K562 (cell line): ENCODE data around the gene FARP2. TPM values are rescaled to one million over a fixed set of nuclear protein-coding genes. Genes with fewer than 3 reads are reported as not detected.

Source experiments
- CBX2 ChIP-seq: fragments of 200-600 bp; sonication (generic); IDR thresholded peaks from one replicate; pipeline ENCODE4 v1.6.1; 2012; ENCODE audit warnings: mild to moderate bottlenecking, low read length, inconsistent platforms; ENCODE audit not compliant: insufficient read depth, poor library complexity, severe bottlenecking
- DDX20 ChIP-seq: fragments of 450-650 bp; IDR thresholded peaks from 2 replicates; pipeline ENCODE4 v1.6.1; 2016; ENCODE audit warnings: missing genetic modification characterization, low read depth, mild to moderate bottlenecking, missing compliant biosample characterization, moderate library complexity
- FOXJ3 ChIP-seq: sonication (generic); formaldehyde crosslinking; IDR thresholded peaks from 2 replicates; pipeline ENCODE4 v1.4.0; 2020; ENCODE audit warnings: mild to moderate bottlenecking, missing genetic modification reagents
- GABPB2 ChIP-seq: fragments of 250-450 bp; sonication (Bioruptor Pico); conservative IDR thresholded peaks from 2 replicates; pipeline ENCODE4 v1.5.1; 2021; ENCODE audit warnings: mild to moderate bottlenecking
- HINFP ChIP-seq: fragments of 450-650 bp; conservative IDR thresholded peaks from 2 replicates; pipeline ENCODE4 v1.6.1; 2016; ENCODE audit warnings: missing genetic modification characterization, low read depth, mild to moderate bottlenecking, control low read depth, missing compliant biosample characterization
- MIER1 ChIP-seq: fragments of 450-650 bp; IDR thresholded peaks from 2 replicates; pipeline ENCODE4 v1.6.1; 2016; ENCODE audit warnings: antibody characterized with exemption, mild to moderate bottlenecking, low read depth
- NFE2L1 ChIP-seq: fragments of 450-650 bp; IDR thresholded peaks from 2 replicates; pipeline ENCODE4 v1.6.1; 2016; ENCODE audit warnings: missing genetic modification characterization, low read depth, mild to moderate bottlenecking, missing compliant biosample characterization, moderate library complexity, borderline replicate concordance
- RBM39 ChIP-seq: fragments of 200-400 bp; formaldehyde crosslinking; optimal IDR thresholded peaks from 2 replicates; pipeline ENCODE3; 2018; ENCODE audit warnings: low read depth, low read length
- SMARCE1 ChIP-seq: fragments of 450-650 bp; IDR thresholded peaks from 2 replicates; pipeline ENCODE4 v1.7.1; 2016; ENCODE audit warnings: mild to moderate bottlenecking
- SP2 ChIP-seq: IDR thresholded peaks from 2 replicates; pipeline ENCODE4 v1.6.1; 2011; ENCODE audit warnings: mild to moderate bottlenecking, low read depth, low read length, moderate library complexity; ENCODE audit not compliant: poor library complexity, severe bottlenecking; ENCODE audit errors: extremely low read depth
- ZNF280B ChIP-seq: fragments of 250-450 bp; sonication (Bioruptor Pico); IDR thresholded peaks from 2 replicates; pipeline ENCODE4 v1.5.1; 2021; ENCODE audit warnings: mild to moderate bottlenecking
- polyA plus RNA-seq, 8 experiments: library from polyadenylated mRNA; depleted of rRNA in 4 of 8; stranded (reverse) in 5 of 8; unstranded in 3 of 8; fragments of >200 nt; fragmentation: Nextera tagmentation in 2 of 8; fragmentation: Illumina TruSeq in 1 of 8; extraction: Ambion mirVana in 2 of 8; extraction: Trizol in 1 of 8; gene quantifications; 2 replicates each; pipeline versions ENCODE4 v1.2.1 to v1.2.3, GENCODE V29; 2011 to 2014; ENCODE audit warnings: inconsistent platforms in 1 of 8, missing spikeins in 1 of 8
- total RNA-seq, 7 experiments: library from RNA; depleted of rRNA in 6 of 7; stranded (reverse); fragments of >200 nt in 6 of 7; fragmentation: Illumina TruSeq in 2 of 7; extraction: Trizol in 2 of 7; gene quantifications; 2 replicates each; pipeline versions ENCODE4 v1.2.1 to v1.2.3, GENCODE V29; 2011 to 2021; ENCODE audit warnings: low replicate concordance in 1 of 7
- TF ChIP-seq, protein P1 (sequence below): fragments of 450-650 bp; IDR thresholded peaks from 2 replicates; pipeline ENCODE4 v1.6.1; 2016; ENCODE audit warnings: borderline replicate concordance
- TF ChIP-seq, protein P2 (sequence below): sonication (generic); formaldehyde crosslinking; IDR thresholded peaks from 2 replicates; pipeline ENCODE4 v1.8.1; 2023; ENCODE audit warnings: mild to moderate bottlenecking, missing genetic modification reagents
- TF ChIP-seq, protein P3 (sequence below): fragments of 450-650 bp; conservative IDR thresholded peaks from 2 replicates; pipeline ENCODE4 v1.6.1; 2016; ENCODE audit warnings: missing genetic modification characterization, low read depth, mild to moderate bottlenecking, missing compliant biosample characterization, moderate library complexity
- TF ChIP-seq, protein P4 (sequence below): fragments of 450-650 bp; IDR thresholded peaks from 2 replicates; pipeline ENCODE4 v1.7.0; 2016; ENCODE audit warnings: borderline replicate concordance

Gene FARP2
- total and polyA plus RNA-seq, 9 of the 15 experiments (the other 6 are each of a cell fraction or from before 2014, with no cell fraction given): 4.1 to 38.1 (median 21.1) TPM

GRCh38 chr2:241315093-241315878 lies 40.8 kb upstream of the FARP2 start, which contains the start of gene HDLBP (continued):
- TF ChIP-seq ZNF280B (CRISPR knock-in tag) (no peak), FOXJ3 (CRISPR knock-in tag) (no peak), GABPB2 (CRISPR knock-in tag) (no peak), SMARCE1 (no peak; the same call in 1 of the 2 replicates), MIER1 (no peak), HINFP (tag) (no peak), NFE2L1 (tag) (no peak), SP2 (peak; percentile 66), CBX2 (no peak), RBM39 (no peak), DDX20 (tag) (no peak)
- TF ChIP-seq, protein P1, sequence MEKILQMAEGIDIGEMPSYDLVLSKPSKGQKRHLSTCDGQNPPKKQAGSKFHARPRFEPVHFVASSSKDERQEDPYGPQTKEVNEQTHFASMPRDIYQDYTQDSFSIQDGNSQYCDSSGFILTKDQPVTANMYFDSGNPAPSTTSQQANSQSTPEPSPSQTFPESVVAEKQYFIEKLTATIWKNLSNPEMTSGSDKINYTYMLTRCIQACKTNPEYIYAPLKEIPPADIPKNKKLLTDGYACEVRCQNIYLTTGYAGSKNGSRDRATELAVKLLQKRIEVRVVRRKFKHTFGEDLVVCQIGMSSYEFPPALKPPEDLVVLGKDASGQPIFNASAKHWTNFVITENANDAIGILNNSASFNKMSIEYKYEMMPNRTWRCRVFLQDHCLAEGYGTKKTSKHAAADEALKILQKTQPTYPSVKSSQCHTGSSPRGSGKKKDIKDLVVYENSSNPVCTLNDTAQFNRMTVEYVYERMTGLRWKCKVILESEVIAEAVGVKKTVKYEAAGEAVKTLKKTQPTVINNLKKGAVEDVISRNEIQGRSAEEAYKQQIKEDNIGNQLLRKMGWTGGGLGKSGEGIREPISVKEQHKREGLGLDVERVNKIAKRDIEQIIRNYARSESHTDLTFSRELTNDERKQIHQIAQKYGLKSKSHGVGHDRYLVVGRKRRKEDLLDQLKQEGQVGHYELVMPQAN: peak; percentile 68; the same call in 1 of the 2 replicates
- TF ChIP-seq, protein P2, sequence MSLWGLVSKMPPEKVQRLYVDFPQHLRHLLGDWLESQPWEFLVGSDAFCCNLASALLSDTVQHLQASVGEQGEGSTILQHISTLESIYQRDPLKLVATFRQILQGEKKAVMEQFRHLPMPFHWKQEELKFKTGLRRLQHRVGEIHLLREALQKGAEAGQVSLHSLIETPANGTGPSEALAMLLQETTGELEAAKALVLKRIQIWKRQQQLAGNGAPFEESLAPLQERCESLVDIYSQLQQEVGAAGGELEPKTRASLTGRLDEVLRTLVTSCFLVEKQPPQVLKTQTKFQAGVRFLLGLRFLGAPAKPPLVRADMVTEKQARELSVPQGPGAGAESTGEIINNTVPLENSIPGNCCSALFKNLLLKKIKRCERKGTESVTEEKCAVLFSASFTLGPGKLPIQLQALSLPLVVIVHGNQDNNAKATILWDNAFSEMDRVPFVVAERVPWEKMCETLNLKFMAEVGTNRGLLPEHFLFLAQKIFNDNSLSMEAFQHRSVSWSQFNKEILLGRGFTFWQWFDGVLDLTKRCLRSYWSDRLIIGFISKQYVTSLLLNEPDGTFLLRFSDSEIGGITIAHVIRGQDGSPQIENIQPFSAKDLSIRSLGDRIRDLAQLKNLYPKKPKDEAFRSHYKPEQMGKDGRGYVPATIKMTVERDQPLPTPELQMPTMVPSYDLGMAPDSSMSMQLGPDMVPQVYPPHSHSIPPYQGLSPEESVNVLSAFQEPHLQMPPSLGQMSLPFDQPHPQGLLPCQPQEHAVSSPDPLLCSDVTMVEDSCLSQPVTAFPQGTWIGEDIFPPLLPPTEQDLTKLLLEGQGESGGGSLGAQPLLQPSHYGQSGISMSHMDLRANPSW: no peak
- TF ChIP-seq, protein P3, sequence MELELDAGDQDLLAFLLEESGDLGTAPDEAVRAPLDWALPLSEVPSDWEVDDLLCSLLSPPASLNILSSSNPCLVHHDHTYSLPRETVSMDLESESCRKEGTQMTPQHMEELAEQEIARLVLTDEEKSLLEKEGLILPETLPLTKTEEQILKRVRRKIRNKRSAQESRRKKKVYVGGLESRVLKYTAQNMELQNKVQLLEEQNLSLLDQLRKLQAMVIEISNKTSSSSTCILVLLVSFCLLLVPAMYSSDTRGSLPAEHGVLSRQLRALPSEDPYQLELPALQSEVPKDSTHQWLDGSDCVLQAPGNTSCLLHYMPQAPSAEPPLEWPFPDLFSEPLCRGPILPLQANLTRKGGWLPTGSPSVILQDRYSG (tag): no peak
- TF ChIP-seq, protein P4, sequence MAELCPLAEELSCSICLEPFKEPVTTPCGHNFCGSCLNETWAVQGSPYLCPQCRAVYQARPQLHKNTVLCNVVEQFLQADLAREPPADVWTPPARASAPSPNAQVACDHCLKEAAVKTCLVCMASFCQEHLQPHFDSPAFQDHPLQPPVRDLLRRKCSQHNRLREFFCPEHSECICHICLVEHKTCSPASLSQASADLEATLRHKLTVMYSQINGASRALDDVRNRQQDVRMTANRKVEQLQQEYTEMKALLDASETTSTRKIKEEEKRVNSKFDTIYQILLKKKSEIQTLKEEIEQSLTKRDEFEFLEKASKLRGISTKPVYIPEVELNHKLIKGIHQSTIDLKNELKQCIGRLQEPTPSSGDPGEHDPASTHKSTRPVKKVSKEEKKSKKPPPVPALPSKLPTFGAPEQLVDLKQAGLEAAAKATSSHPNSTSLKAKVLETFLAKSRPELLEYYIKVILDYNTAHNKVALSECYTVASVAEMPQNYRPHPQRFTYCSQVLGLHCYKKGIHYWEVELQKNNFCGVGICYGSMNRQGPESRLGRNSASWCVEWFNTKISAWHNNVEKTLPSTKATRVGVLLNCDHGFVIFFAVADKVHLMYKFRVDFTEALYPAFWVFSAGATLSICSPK: no peak; the same call in 1 of the 2 replicates
